ENCODE measurements around the gene FAM185A.
"Not testable (repeated sequence)": the region's sequence is repeated elsewhere in the genome, so short reads cannot be mapped to it uniquely, and the experiment has no call there.

GRCh38 chr7:102778663-102779062 is 29.9 kb downstream of the FAM185A start:
- TF ChIP-seq ZNF704 (CRISPR knock-in tag; IDR thresholded peaks at IDR 0.05; ENCODE audit: borderline replicate concordance); ZBTB33 (CRISPR knock-in tag; IDR thresholded peaks at IDR 0.05); GTF3A (CRISPR knock-in tag; conservative IDR thresholded peaks at IDR 0.05): not testable (repeated sequence)

Data from HepG2 (cell line).